HEK293 (cell line): Measurements from ENCODE around the gene CAVIN3.

Experiments used
- CTCF ChIA-PET: fragments of 350-600 bp; formaldehyde crosslinking; extraction: SDS; loops from one replicate; lab custom pipeline; 2021; ENCODE audit warnings: antibody characterized with exemption; lab: Yijun Ruan, JAX
- POLR2A ChIA-PET: fragments of 300-600 bp; formaldehyde crosslinking; extraction: SDS; loops from one replicate; lab custom pipeline; 2020; ENCODE audit warnings: antibody characterized with exemption, inconsistent platforms; lab: Yijun Ruan, JAX
- H3K27ac ChIP-seq: fragments of 200-500 bp; sonication (Bioruptor generic); 2 replicates; pipeline ENCODE4 v1.5.1; 2014; ENCODE audit warnings: low read depth, low read length, control low read depth, inconsistent platforms; ENCODE audit errors: extremely low read depth
- H3K36me3 ChIP-seq, 2 experiments: fragments of 200-500 bp in 1 of 2; sonication (Bioruptor generic) in 1 of 2; 1 replicate in 1 of 2; 2 replicates in 1 of 2; pipeline ENCODE4 v1.5.1; 2014 to 2017; ENCODE audit warnings: inconsistent platforms in 2 of 2, low read length in 2 of 2; ENCODE audit not compliant: control insufficient read depth in 2 of 2, insufficient read depth in 1 of 2
- H3K4me1 ChIP-seq: fragments of 200-500 bp; sonication (Bioruptor generic); 2 replicates; pipeline ENCODE4 v1.5.1; 2014; ENCODE audit warnings: mild to moderate bottlenecking, low read length, inconsistent platforms; ENCODE audit not compliant: control insufficient read depth, insufficient read depth
- H3K4me3 ChIP-seq: 2 replicates; pipeline ENCODE4 v1.5.1; 2011; ENCODE audit warnings: low read depth, mild to moderate bottlenecking, control low read depth, low read length, moderate library complexity
- H3K9me3 ChIP-seq: fragments of 200-500 bp; sonication (Bioruptor generic); 2 replicates; pipeline ENCODE4 v1.5.1; 2014; ENCODE audit warnings: low read depth, low read length, inconsistent platforms; ENCODE audit not compliant: control insufficient read depth, insufficient read depth
- GLIS1 ChIP-seq: fragments of 450-650 bp; formaldehyde crosslinking; IDR thresholded peaks from 2 replicates; pipeline ENCODE4 v1.5.1; 2016; ENCODE audit warnings: missing biosample characterization, missing genetic modification characterization
- KLF7 ChIP-seq: fragments of 450-650 bp; formaldehyde crosslinking; IDR thresholded peaks from 2 replicates; pipeline ENCODE4 v1.5.1; 2016; ENCODE audit warnings: missing biosample characterization, missing genetic modification characterization, borderline replicate concordance
- SCRT1 ChIP-seq: fragments of 450-650 bp; formaldehyde crosslinking; IDR thresholded peaks from 2 replicates; pipeline ENCODE4 v1.5.1; 2016; ENCODE audit warnings: missing biosample characterization, missing genetic modification characterization, borderline replicate concordance
- SCRT2 ChIP-seq: fragments of 450-650 bp; formaldehyde crosslinking; IDR thresholded peaks from 2 replicates; pipeline ENCODE4 v1.5.1; 2016; ENCODE audit warnings: missing biosample characterization, missing genetic modification characterization
- SETDB1 ChIP-seq: IDR thresholded peaks from one replicate; pipeline ENCODE4 v1.6.1; 2017; ENCODE audit warnings: mild to moderate bottlenecking, low read length, moderate library complexity, mixed read lengths; ENCODE audit not compliant: insufficient read length
- YY2 ChIP-seq: fragments of 450-650 bp; formaldehyde crosslinking; IDR thresholded peaks from 2 replicates; pipeline ENCODE4 v1.5.1; 2016; ENCODE audit warnings: missing biosample characterization, missing genetic modification characterization
- ZBTB21 ChIP-seq: fragments of 450-650 bp; formaldehyde crosslinking; IDR thresholded peaks from 2 replicates; pipeline ENCODE4 v1.5.1; 2017; ENCODE audit warnings: missing biosample characterization, missing genetic modification characterization
- ZBTB49 ChIP-seq: fragments of 450-650 bp; formaldehyde crosslinking; IDR thresholded peaks from 2 replicates; pipeline ENCODE4 v1.5.1; 2016; ENCODE audit warnings: missing biosample characterization, missing genetic modification characterization, low read depth
- ZNF155 ChIP-seq: fragments of 450-650 bp; formaldehyde crosslinking; IDR thresholded peaks from 2 replicates; pipeline ENCODE4 v1.5.1; 2016; ENCODE audit warnings: missing biosample characterization, missing genetic modification characterization
- ZNF175 ChIP-seq: fragments of 450-650 bp; formaldehyde crosslinking; IDR thresholded peaks from 2 replicates; pipeline ENCODE4 v1.5.1; 2016; ENCODE audit warnings: missing biosample characterization, missing genetic modification characterization
- ZNF19 ChIP-seq: fragments of 450-650 bp; formaldehyde crosslinking; IDR thresholded peaks from 2 replicates; pipeline ENCODE4; 2016; ENCODE audit warnings: missing biosample characterization, missing genetic modification characterization, low read depth
- ZNF2 ChIP-seq: fragments of 450-650 bp; formaldehyde crosslinking; IDR thresholded peaks from 2 replicates; pipeline ENCODE4 v1.5.1; 2016; ENCODE audit warnings: missing biosample characterization, missing genetic modification characterization
- ZNF324 ChIP-seq: fragments of 450-650 bp; formaldehyde crosslinking; IDR thresholded peaks from 2 replicates; pipeline ENCODE4 v1.5.1; 2016; ENCODE audit warnings: missing biosample characterization, missing genetic modification characterization
- ZNF433 ChIP-seq: fragments of 450-650 bp; formaldehyde crosslinking; IDR thresholded peaks from 2 replicates; pipeline ENCODE4 v1.5.1; 2016; ENCODE audit warnings: missing biosample characterization, missing genetic modification characterization, low read depth
- ZNF600 ChIP-seq: fragments of 450-650 bp; formaldehyde crosslinking; IDR thresholded peaks from 2 replicates; pipeline ENCODE4 v1.5.1; 2016; ENCODE audit warnings: missing biosample characterization, missing genetic modification characterization
- ZNF626 ChIP-seq: fragments of 450-650 bp; sonication (Bioruptor Pico); formaldehyde crosslinking; IDR thresholded peaks from 2 replicates; pipeline ENCODE4 v1.5.1; 2018; ENCODE audit warnings: missing biosample characterization, missing genetic modification characterization, inconsistent platforms
- ZNF645 ChIP-seq: fragments of 450-650 bp; formaldehyde crosslinking; IDR thresholded peaks from 2 replicates; pipeline ENCODE4; 2016; ENCODE audit warnings: missing biosample characterization, missing genetic modification characterization
- ZNF670 ChIP-seq: fragments of 450-650 bp; formaldehyde crosslinking; IDR thresholded peaks from 2 replicates; pipeline ENCODE4 v1.5.1; 2016; ENCODE audit warnings: missing biosample characterization, missing genetic modification characterization, low read depth
- ZNF707 ChIP-seq: fragments of 450-650 bp; formaldehyde crosslinking; IDR thresholded peaks from 2 replicates; pipeline ENCODE4 v1.5.1; 2016; ENCODE audit warnings: missing biosample characterization, missing genetic modification characterization
- TF ChIP-seq, protein P1 (sequence below): fragments of 450-650 bp; formaldehyde crosslinking; IDR thresholded peaks from 2 replicates; pipeline ENCODE4 v1.5.1; 2016; ENCODE audit warnings: missing biosample characterization, missing genetic modification characterization
- TF ChIP-seq, protein P2 (sequence below): IDR thresholded peaks from 2 replicates; pipeline ENCODE4 v1.6.1; 2011; ENCODE audit warnings: mild to moderate bottlenecking, low read depth, low read length, borderline replicate concordance
- TF ChIP-seq, protein P3 (sequence below): fragments of 450-650 bp; IDR thresholded peaks from 2 replicates; pipeline ENCODE4 v1.5.1; 2018; ENCODE audit warnings: missing biosample characterization, missing genetic modification characterization

CAVIN3 gene

GRCh38 chr11:6362185-6362872 is 42.0 kb upstream of the CAVIN3 start:
- no peaks in the 10 kb centered on the region for H3K4me1 ChIP-seq
- TF ChIP-seq SCRT2 (tag by site-specific recombination) (peak; percentile 48; the same call in 1 of the 2 replicates), KLF7 (tag by site-specific recombination) (no peak), ZNF19 (tag by site-specific recombination) (no peak), SCRT1 (0 out of 2 replicates have a peak, but pooled peaks have one; percentile 51), ZNF600 (tag by site-specific recombination) (0 out of 2 replicates have a peak, but pooled peaks have one; percentile 19)
- TF ChIP-seq, protein P1, sequence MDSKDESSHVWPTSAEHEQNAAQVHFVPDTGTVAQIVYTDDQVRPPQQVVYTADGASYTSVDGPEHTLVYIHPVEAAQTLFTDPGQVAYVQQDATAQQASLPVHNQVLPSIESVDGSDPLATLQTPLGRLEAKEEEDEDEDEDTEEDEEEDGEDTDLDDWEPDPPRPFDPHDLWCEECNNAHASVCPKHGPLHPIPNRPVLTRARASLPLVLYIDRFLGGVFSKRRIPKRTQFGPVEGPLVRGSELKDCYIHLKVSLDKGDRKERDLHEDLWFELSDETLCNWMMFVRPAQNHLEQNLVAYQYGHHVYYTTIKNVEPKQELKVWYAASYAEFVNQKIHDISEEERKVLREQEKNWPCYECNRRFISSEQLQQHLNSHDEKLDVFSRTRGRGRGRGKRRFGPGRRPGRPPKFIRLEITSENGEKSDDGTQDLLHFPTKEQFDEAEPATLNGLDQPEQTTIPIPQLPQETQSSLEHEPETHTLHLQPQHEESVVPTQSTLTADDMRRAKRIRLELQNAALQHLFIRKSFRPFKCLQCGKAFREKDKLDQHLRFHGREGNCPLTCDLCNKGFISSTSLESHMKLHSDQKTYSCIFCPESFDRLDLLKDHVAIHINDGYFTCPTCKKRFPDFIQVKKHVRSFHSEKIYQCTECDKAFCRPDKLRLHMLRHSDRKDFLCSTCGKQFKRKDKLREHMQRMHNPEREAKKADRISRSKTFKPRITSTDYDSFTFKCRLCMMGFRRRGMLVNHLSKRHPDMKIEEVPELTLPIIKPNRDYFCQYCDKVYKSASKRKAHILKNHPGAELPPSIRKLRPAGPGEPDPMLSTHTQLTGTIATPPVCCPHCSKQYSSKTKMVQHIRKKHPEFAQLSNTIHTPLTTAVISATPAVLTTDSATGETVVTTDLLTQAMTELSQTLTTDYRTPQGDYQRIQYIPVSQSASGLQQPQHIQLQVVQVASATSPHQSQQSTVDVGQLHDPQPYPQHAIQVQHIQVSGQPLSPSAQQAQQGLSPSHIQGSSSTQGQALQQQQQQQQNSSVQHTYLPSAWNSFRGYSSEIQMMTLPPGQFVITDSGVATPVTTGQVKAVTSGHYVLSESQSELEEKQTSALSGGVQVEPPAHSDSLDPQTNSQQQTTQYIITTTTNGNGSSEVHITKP = no peak
- no peaks in the 10 kb centered on the region for H3K36me3 ChIP-seq
- ChIA-PET POLR2A (interaction anchor here (0.7 kb wide), 1 partner anchor 321 kb away, joined by 3 read pairs; the partner anchor contains the start of gene MRPL17), CTCF (interaction anchor here (0.5 to 5.5 kb wide), 68 partner anchors 11 to 1033 kb away, joined by 3 to 101 read pairs (median 5); partner anchors contain the start of genes CCKBR and CNGA4)
- no peaks in the 10 kb centered on the region for H3K9me3 ChIP-seq
- no peak overlapping the region for H3K27ac ChIP-seq
- no peak overlapping the region for H3K4me3 ChIP-seq

DNA sequence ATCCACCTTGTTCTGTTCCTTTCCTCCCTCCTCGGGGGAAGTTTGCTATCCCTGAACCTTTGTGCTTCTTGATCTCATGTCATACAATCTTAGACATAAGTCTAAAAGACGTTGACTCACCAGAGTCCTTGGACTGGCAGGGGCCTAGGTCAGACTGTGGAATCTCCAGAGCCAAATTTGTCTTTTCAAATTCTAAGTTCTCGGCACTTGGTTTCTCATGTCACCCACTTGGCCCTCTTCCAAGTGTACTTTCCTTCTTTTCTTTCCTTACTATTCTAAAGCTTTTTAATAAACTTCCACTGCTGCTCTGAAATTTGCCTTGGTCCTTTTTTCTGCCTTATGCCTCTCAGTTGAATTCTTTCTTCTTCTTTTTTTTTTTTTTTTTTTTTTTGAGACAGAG is 39.9 kb upstream of the CAVIN3 start:
- H3K4me3 ChIP-seq = no peak overlapping the region
- H3K27ac ChIP-seq = no peak overlapping the region
- POLR2A ChIA-PET = no interaction called here
- no peaks in the 10 kb centered on the region for H3K4me1 ChIP-seq
- H3K9me3 ChIP-seq = no peaks in the 10 kb centered on the region
- no peaks in the 10 kb centered on the region for H3K36me3 ChIP-seq
- CTCF ChIA-PET = interaction anchor here (0.7 to 5.5 kb wide), 6 partner anchors 9 to 732 kb away, joined by 3 to 101 read pairs (median 3); no protein-coding TSS in a partner anchor
- TF ChIP-seq ZNF155 (tag by site-specific recombination) (no peak), ZNF175 (tag by site-specific recombination) (no peak), SETDB1 (no peak), ZNF324 (no peak), ZNF707 (no peak), ZNF645 (tag by site-specific recombination) (no peak), ZBTB21 (tag by site-specific recombination) (no peak)

GRCh38 chr11:6357222-6357621 is 36.9 kb upstream of the CAVIN3 start:
- CTCF ChIA-PET = interaction anchor here (0.6 to 1.6 kb wide), 9 partner anchors 34 to 387 kb away, joined by 3 to 9 read pairs (median 3); no protein-coding TSS in a partner anchor
- Histone ChIP-seq H3K9me3 (no peaks in the 10 kb centered on the region), H3K27ac (no peak overlapping the region), H3K4me3 (no peak overlapping the region), H3K4me1 (no peaks in the 10 kb centered on the region), H3K36me3 (no peaks in the 10 kb centered on the region)
- POLR2A ChIA-PET = no interaction called here
- TF ChIP-seq GLIS1 (tag by site-specific recombination) = peak; percentile 90
- TF ChIP-seq YY2 (tag by site-specific recombination) = peak; percentile 40; the same call in 1 of the 2 replicates
- TF ChIP-seq SCRT2 (tag by site-specific recombination) = no peak
- TF ChIP-seq ZNF433 = no peak
- TF ChIP-seq ZNF626 (tag by site-specific recombination) = no peak
- no peak for TF ChIP-seq ZNF2
- TF ChIP-seq, protein P2, sequence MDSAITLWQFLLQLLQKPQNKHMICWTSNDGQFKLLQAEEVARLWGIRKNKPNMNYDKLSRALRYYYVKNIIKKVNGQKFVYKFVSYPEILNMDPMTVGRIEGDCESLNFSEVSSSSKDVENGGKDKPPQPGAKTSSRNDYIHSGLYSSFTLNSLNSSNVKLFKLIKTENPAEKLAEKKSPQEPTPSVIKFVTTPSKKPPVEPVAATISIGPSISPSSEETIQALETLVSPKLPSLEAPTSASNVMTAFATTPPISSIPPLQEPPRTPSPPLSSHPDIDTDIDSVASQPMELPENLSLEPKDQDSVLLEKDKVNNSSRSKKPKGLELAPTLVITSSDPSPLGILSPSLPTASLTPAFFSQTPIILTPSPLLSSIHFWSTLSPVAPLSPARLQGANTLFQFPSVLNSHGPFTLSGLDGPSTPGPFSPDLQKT = no peak
- TF ChIP-seq, protein P3, sequence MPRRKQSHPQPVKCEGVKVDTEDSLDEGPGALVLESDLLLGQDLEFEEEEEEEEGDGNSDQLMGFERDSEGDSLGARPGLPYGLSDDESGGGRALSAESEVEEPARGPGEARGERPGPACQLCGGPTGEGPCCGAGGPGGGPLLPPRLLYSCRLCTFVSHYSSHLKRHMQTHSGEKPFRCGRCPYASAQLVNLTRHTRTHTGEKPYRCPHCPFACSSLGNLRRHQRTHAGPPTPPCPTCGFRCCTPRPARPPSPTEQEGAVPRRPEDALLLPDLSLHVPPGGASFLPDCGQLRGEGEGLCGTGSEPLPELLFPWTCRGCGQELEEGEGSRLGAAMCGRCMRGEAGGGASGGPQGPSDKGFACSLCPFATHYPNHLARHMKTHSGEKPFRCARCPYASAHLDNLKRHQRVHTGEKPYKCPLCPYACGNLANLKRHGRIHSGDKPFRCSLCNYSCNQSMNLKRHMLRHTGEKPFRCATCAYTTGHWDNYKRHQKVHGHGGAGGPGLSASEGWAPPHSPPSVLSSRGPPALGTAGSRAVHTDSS (tag by site-specific recombination) = no peak
- no peak for TF ChIP-seq ZBTB49 (tag by site-specific recombination)
- TF ChIP-seq ZNF670 = no peak
